Tibial nerve (tissue), 4 donors: ENCODE measurements around the gene ADAMTS9. TPM values are rescaled to one million over a fixed set of nuclear protein-coding genes. Genes with fewer than 3 reads are reported as not detected.
A peak's percentile ranks its signal among the peaks of the same experiment; 100 is the strongest.

Source experiments
- DNase-seq, 2 donors: peaks; one replicate each; pipeline ENCODE4 v3.0.0-alpha.2; 2019; ENCODE audit warnings: low spot score in 2 of 2
- H3K27ac ChIP-seq, 4 donors: fragments of 200-600 bp; sonication (generic) in 3 of 4; one replicate each; pipeline ENCODE4 v1.5.1; 2017 to 2019; ENCODE audit warnings: mild to moderate bottlenecking in 1 of 4
- H3K27me3 ChIP-seq, 2 donors: fragments of 200-600 bp; sonication (generic) in 1 of 2; one replicate each; pipeline versions ENCODE4 v1.5.1 to v1.6.0; 2017 to 2019
- H3K36me3 ChIP-seq, 3 donors: fragments of 200-600 bp; sonication (generic); one replicate each; pipeline ENCODE4 v1.5.1; 2018 to 2019
- H3K4me1 ChIP-seq, 4 donors: fragments of 200-600 bp; sonication (generic) in 3 of 4; one replicate each; pipeline ENCODE4 v1.5.1; 2017 to 2019
- H3K4me3 ChIP-seq, 4 donors: fragments of 200-600 bp; sonication (generic) in 3 of 4; one replicate each; pipeline ENCODE4 v1.5.1; 2017 to 2019; ENCODE audit warnings: mild to moderate bottlenecking in 1 of 4, moderate library complexity in 1 of 4
- H3K9me3 ChIP-seq, 4 donors: fragments of 200-600 bp; sonication (generic) in 3 of 4; one replicate each; pipeline ENCODE4 v1.5.1; 2017 to 2019
- EP300 ChIP-seq, 2 donors: sonication (generic); formaldehyde crosslinking; IDR thresholded peaks; one replicate each; pipeline ENCODE4 v1.6.1; 2017; ENCODE audit warnings: antibody characterized with exemption in 2 of 2, mild to moderate bottlenecking in 1 of 2
- POLR2A ChIP-seq, 2 donors: fragments of 450-650 bp; IDR thresholded peaks; one replicate each; pipeline ENCODE4 v1.6.1; 2017; ENCODE audit warnings: antibody characterized with exemption in 2 of 2, mild to moderate bottlenecking in 2 of 2, moderate library complexity in 2 of 2
- WGBS, 2 donors: methylation state at CpG; one replicate each; pipeline ENCODE4 v1.1.5; 2018; 5-methylcytosine and 5-hydroxymethylcytosine counted together
- total RNA-seq, 4 donors: library from RNA; depleted of rRNA; stranded (reverse); fragments of >200 nt; gene quantifications; one replicate each; pipeline ENCODE4 v1.1.0, GENCODE V29; 2016
- TF ChIP-seq, protein P1 (sequence below), 5 experiments: fragments of 200-600 bp in 3 of 5; fragments of 450-650 bp in 2 of 5; sonication (generic) in 3 of 5; IDR thresholded peaks; one replicate each; pipeline ENCODE4 v1.5.1; 2016 to 2019; ENCODE audit warnings: antibody characterized with exemption in 5 of 5, mild to moderate bottlenecking in 3 of 5, moderate library complexity in 2 of 5

ADAMTS9 gene
- total RNA-seq, 4 donors from 2014 or later: 79.1 to 145 (median 95.0) TPM

GRCh38 chr3:64514889-64515288, 172.9 kb downstream of the ADAMTS9 start:
- no peak overlapping the region for H3K4me3 ChIP-seq
- H3K4me1 ChIP-seq: no peaks in the 10 kb centered on the region
- WGBS, 2 donors: 89 to 91% methylated on average over 3 of the region's 3 CpGs
- TF ChIP-seq, protein P1, sequence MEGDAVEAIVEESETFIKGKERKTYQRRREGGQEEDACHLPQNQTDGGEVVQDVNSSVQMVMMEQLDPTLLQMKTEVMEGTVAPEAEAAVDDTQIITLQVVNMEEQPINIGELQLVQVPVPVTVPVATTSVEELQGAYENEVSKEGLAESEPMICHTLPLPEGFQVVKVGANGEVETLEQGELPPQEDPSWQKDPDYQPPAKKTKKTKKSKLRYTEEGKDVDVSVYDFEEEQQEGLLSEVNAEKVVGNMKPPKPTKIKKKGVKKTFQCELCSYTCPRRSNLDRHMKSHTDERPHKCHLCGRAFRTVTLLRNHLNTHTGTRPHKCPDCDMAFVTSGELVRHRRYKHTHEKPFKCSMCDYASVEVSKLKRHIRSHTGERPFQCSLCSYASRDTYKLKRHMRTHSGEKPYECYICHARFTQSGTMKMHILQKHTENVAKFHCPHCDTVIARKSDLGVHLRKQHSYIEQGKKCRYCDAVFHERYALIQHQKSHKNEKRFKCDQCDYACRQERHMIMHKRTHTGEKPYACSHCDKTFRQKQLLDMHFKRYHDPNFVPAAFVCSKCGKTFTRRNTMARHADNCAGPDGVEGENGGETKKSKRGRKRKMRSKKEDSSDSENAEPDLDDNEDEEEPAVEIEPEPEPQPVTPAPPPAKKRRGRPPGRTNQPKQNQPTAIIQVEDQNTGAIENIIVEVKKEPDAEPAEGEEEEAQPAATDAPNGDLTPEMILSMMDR (IDR thresholded peaks at IDR 0.05): no peak
- no peak for TF ChIP-seq POLR2A (IDR thresholded peaks at IDR 0.05)
- TF ChIP-seq EP300 (IDR thresholded peaks at IDR 0.05): no peak
- H3K27me3 ChIP-seq: no peaks in the 10 kb centered on the region
- H3K27ac ChIP-seq: no peak overlapping the region
- DNase-seq: no peak
- H3K36me3 ChIP-seq: peaks cover 0 to 48% (median 0%) of the 10 kb centered on the region in 3 donors
- no peaks in the 10 kb centered on the region for H3K9me3 ChIP-seq

GRCh38 chr3:64509206-64509605, 178.6 kb downstream of the ADAMTS9 start:
- WGBS, 2 donors: 58 to 59% methylated on average over 5 of the region's 5 CpGs

DNA sequence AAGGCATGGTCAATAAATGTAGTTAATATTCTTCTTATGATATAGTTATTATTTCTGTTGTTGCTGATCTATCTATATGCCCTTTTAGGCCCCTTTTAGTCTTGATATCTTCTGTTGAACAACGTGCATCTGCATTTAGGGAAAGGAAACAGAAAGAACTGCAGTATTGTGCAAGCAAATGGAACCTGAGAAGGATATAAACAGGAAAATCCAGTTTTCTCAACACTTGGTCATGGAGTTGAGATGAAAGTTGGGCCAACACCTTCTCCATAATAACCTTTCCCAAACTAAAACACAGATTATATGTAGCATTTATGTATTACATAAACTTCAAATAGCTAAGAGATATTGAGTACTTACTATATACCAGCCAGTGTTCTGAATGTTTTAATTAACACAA, 179.7 kb downstream of the ADAMTS9 start:
- TF ChIP-seq EP300 (IDR thresholded peaks at IDR 0.05): no peak
- TF ChIP-seq POLR2A (IDR thresholded peaks at IDR 0.05): no peak
- TF ChIP-seq, protein P1 (IDR thresholded peaks at IDR 0.05): no peak
- no peaks in the 10 kb centered on the region for H3K27me3 ChIP-seq
- 86% methylated on average over 1 of the region's 1 CpG for WGBS, 2 donors
- H3K4me1 ChIP-seq: no peaks in the 10 kb centered on the region
- H3K9me3 ChIP-seq: no peaks in the 10 kb centered on the region
- H3K4me3 ChIP-seq: no peak overlapping the region
- no peak for DNase-seq
- no peak overlapping the region for H3K27ac ChIP-seq
- no peaks in the 10 kb centered on the region for H3K36me3 ChIP-seq

More at GRCh38 chr3:64509206-64509605, 178.6 kb downstream of the ADAMTS9 start:
- no peaks in the 10 kb centered on the region for H3K4me1 ChIP-seq
- no peak overlapping the region for H3K27ac ChIP-seq
- H3K9me3 ChIP-seq: no peaks in the 10 kb centered on the region
- no peaks in the 10 kb centered on the region for H3K27me3 ChIP-seq
- no peak overlapping the region for H3K4me3 ChIP-seq
- H3K36me3 ChIP-seq: no peaks in the 10 kb centered on the region
- no peak for DNase-seq
- TF ChIP-seq EP300 (IDR thresholded peaks at IDR 0.05) (no peak), POLR2A (IDR thresholded peaks at IDR 0.05) (no peak)
- TF ChIP-seq, protein P1 (IDR thresholded peaks at IDR 0.05): no peak

- WGBS, 2 donors: 76 to 82% methylated on average over 8 of the region's 8 CpGs
- Histone ChIP-seq H3K27me3 (no peaks in the 10 kb centered on the region), H3K27ac (no peak overlapping the region), H3K4me1 (no peaks in the 10 kb centered on the region), H3K36me3 (no peaks in the 10 kb centered on the region), H3K9me3 (no peaks in the 10 kb centered on the region), H3K4me3 (no peak overlapping the region)
- TF ChIP-seq POLR2A (IDR thresholded peaks at IDR 0.05): no peak
- TF ChIP-seq, protein P1 (IDR thresholded peaks at IDR 0.05): no peak
- TF ChIP-seq EP300 (IDR thresholded peaks at IDR 0.05): no peak
- no peak for DNase-seq
Observed at GRCh38 chr3:64506255-64506654, 181.5 kb downstream of the ADAMTS9 start.

GRCh38 chr3:64505419-64505818, 182.4 kb downstream of the ADAMTS9 start:
- WGBS, 2 donors: 38 to 45% methylated on average over 7 of the region's 7 CpGs
- no peaks in the 10 kb centered on the region for H3K4me1 ChIP-seq
- no peak overlapping the region for H3K4me3 ChIP-seq
- H3K9me3 ChIP-seq: no peaks in the 10 kb centered on the region
- DNase-seq: no peak
- H3K27ac ChIP-seq: no peak overlapping the region
- peak in 1 of 2 donors; percentile 15 for TF ChIP-seq EP300 (IDR thresholded peaks at IDR 0.05)
- TF ChIP-seq, protein P1 (IDR thresholded peaks at IDR 0.05): no peak
- H3K36me3 ChIP-seq: no peaks in the 10 kb centered on the region
- no peaks in the 10 kb centered on the region for H3K27me3 ChIP-seq
